Measurements from ENCODE around the gene GLDC. TPM values are rescaled to one million over a fixed set of nuclear protein-coding genes. Genes with fewer than 3 reads are reported as not detected.
"Not testable (repeated sequence)": the region's sequence is repeated elsewhere in the genome, so short reads cannot be mapped to it uniquely, and the experiment has no call there.

GLDC gene
- total RNA-seq, 2 experiments from 2014 or later = 4.2 to 4.3 TPM

- H3K36me3 Mint-ChIP-seq (ENCODE audit: low read depth) = no peaks in the 10 kb centered on the region
- peaks cover 9% of the 10 kb centered on the region for H3K27me3 Mint-ChIP-seq
- peaks cover 5% of the 10 kb centered on the region for H3K4me1 Mint-ChIP-seq
- no peak for DNase-seq
- no peaks in the 10 kb centered on the region for H3K9me3 Mint-ChIP-seq
- ChIA-PET CTCF (no interaction called here), POLR2A (no interaction called here)
- H3K27ac Mint-ChIP-seq = no peak overlapping the region
- no peak overlapping the region for H3K4me3 Mint-ChIP-seq
These were observed 14.4 kb downstream of the GLDC start for GRCh38 chr9:6631207-6631512.

GRCh38 chr9:6630502-6631206 lies 14.9 kb downstream of the GLDC start:
- H3K4me3 Mint-ChIP-seq = peak overlapping the region; percentile 16
- ChIA-PET POLR2A (no interaction called here), CTCF (no interaction called here)
- H3K27ac Mint-ChIP-seq = peak overlapping the region; percentile 38
- peaks cover 11% of the 10 kb centered on the region for H3K27me3 Mint-ChIP-seq
- peak; percentile 36 for DNase-seq
- no peaks in the 10 kb centered on the region for H3K36me3 Mint-ChIP-seq (ENCODE audit: low read depth)
- peaks cover 5% of the 10 kb centered on the region for H3K4me1 Mint-ChIP-seq
- H3K9me3 Mint-ChIP-seq = no peaks in the 10 kb centered on the region

- H3K4me1 Mint-ChIP-seq = peaks cover 5% of the 10 kb centered on the region
- CTCF ChIA-PET = interaction anchor here (2.4 kb wide), 1 partner anchor 38 kb away, joined by 6 read pairs; no protein-coding TSS in a partner anchor
- H3K27ac Mint-ChIP-seq = no peak overlapping the region
- POLR2A ChIA-PET = no interaction called here
- H3K4me3 Mint-ChIP-seq = no peak overlapping the region
- peaks cover 13% of the 10 kb centered on the region for H3K27me3 Mint-ChIP-seq
- H3K36me3 Mint-ChIP-seq (ENCODE audit: low read depth) = no peaks in the 10 kb centered on the region
- no peaks in the 10 kb centered on the region for H3K9me3 Mint-ChIP-seq
- DNase-seq = no peak
These were observed 16.8 kb downstream of the GLDC start for GRCh38 chr9:6628704-6629103.

GRCh38 chr9:6625363-6625762 lies 20.2 kb downstream of the GLDC start:
- ChIA-PET POLR2A (interaction anchor here (0.6 kb wide), 1 partner anchor 22 kb away, joined by 4 read pairs; no protein-coding TSS in a partner anchor), CTCF (no interaction called here)
- Mint-ChIP-seq H3K27ac (no peak overlapping the region), H3K36me3 (ENCODE audit: low read depth) (no peaks in the 10 kb centered on the region), H3K4me3 (no peak overlapping the region), H3K4me1 (no peaks in the 10 kb centered on the region), H3K27me3 (peaks cover 13% of the 10 kb centered on the region), H3K9me3 (no peaks in the 10 kb centered on the region)
- DNase-seq = no peak

GRCh38 chr9:6622784-6623183 lies 22.7 kb downstream of the GLDC start:
- POLR2A ChIA-PET; H3K36me3 Mint-ChIP-seq (ENCODE audit: low read depth); H3K9me3 Mint-ChIP-seq; H3K4me3 Mint-ChIP-seq; CTCF ChIA-PET; DNase-seq; H3K27ac Mint-ChIP-seq; H3K4me1 Mint-ChIP-seq: not testable (repeated sequence)
- H3K27me3 Mint-ChIP-seq = peaks cover 12% of the 10 kb centered on the region

- DNase-seq = no peak
- POLR2A ChIA-PET = no interaction called here
- Mint-ChIP-seq H3K4me3 (no peak overlapping the region), H3K4me1 (no peaks in the 10 kb centered on the region), H3K36me3 (ENCODE audit: low read depth) (no peaks in the 10 kb centered on the region), H3K27ac (no peak overlapping the region), H3K27me3 (peaks cover 8% of the 10 kb centered on the region), H3K9me3 (no peaks in the 10 kb centered on the region)
- CTCF ChIA-PET = no interaction called here
These were observed 24.7 kb downstream of the GLDC start for GRCh38 chr9:6620796-6621195.

GRCh38 chr9:6620353-6620752 lies 25.2 kb downstream of the GLDC start:
- POLR2A ChIA-PET = no interaction called here
- Mint-ChIP-seq H3K9me3 (no peaks in the 10 kb centered on the region), H3K4me1 (no peaks in the 10 kb centered on the region), H3K27ac (no peak overlapping the region), H3K36me3 (ENCODE audit: low read depth) (no peaks in the 10 kb centered on the region), H3K4me3 (no peak overlapping the region), H3K27me3 (peaks cover 4% of the 10 kb centered on the region)
- DNase-seq = no peak
- CTCF ChIA-PET = no interaction called here

GRCh38 chr9:6619909-6620308 lies 25.6 kb downstream of the GLDC start:
- no peaks in the 10 kb centered on the region for H3K4me1 Mint-ChIP-seq
- CTCF ChIA-PET = no interaction called here

GRCh38 chr9:6616951-6617602 lies 28.5 kb downstream of the GLDC start:
- POLR2A ChIA-PET = no interaction called here
- CTCF ChIA-PET = no interaction called here
- Mint-ChIP-seq H3K9me3 (no peaks in the 10 kb centered on the region), H3K27ac (no peak overlapping the region), H3K4me1 (no peaks in the 10 kb centered on the region), H3K27me3 (peaks cover 4% of the 10 kb centered on the region), H3K4me3 (no peak overlapping the region), H3K36me3 (ENCODE audit: low read depth) (no peaks in the 10 kb centered on the region)
- no peak for DNase-seq

More at GRCh38 chr9:6619909-6620308, 25.6 kb downstream of the GLDC start:
- no peak for DNase-seq
- Mint-ChIP-seq H3K27me3 (peaks cover 4% of the 10 kb centered on the region), H3K27ac (no peak overlapping the region), H3K9me3 (no peaks in the 10 kb centered on the region), H3K36me3 (ENCODE audit: low read depth) (no peaks in the 10 kb centered on the region), H3K4me3 (no peak overlapping the region)
- POLR2A ChIA-PET = no interaction called here

GRCh38 chr9:6614489-6614888 lies 31.0 kb downstream of the GLDC start:
- H3K27me3 Mint-ChIP-seq = peaks cover 4% of the 10 kb centered on the region
- H3K27ac Mint-ChIP-seq = no peak overlapping the region
- H3K9me3 Mint-ChIP-seq = no peaks in the 10 kb centered on the region
- no peaks in the 10 kb centered on the region for H3K36me3 Mint-ChIP-seq (ENCODE audit: low read depth)
- CTCF ChIA-PET = no interaction called here
- H3K4me1 Mint-ChIP-seq = no peaks in the 10 kb centered on the region
- DNase-seq = no peak
- POLR2A ChIA-PET = no interaction called here
- H3K4me3 Mint-ChIP-seq = no peak overlapping the region

- ChIA-PET CTCF (no interaction called here), POLR2A (no interaction called here)
- no peak overlapping the region for H3K4me3 Mint-ChIP-seq
- DNase-seq = no peak
- H3K27me3 Mint-ChIP-seq = no peaks in the 10 kb centered on the region
- H3K9me3 Mint-ChIP-seq = no peaks in the 10 kb centered on the region
- H3K36me3 Mint-ChIP-seq (ENCODE audit: low read depth) = no peaks in the 10 kb centered on the region
- no peaks in the 10 kb centered on the region for H3K4me1 Mint-ChIP-seq
- no peak overlapping the region for H3K27ac Mint-ChIP-seq
These were observed 33.7 kb downstream of the GLDC start for GRCh38 chr9:6611865-6612264.

- ChIA-PET POLR2A (no interaction called here), CTCF (no interaction called here)
- Mint-ChIP-seq H3K4me3 (no peak overlapping the region), H3K4me1 (peaks cover 6% of the 10 kb centered on the region), H3K27ac (no peak overlapping the region), H3K36me3 (ENCODE audit: low read depth) (no peaks in the 10 kb centered on the region), H3K27me3 (no peaks in the 10 kb centered on the region), H3K9me3 (no peaks in the 10 kb centered on the region)
- DNase-seq = no peak
These were observed 35.5 kb downstream of the GLDC start for GRCh38 chr9:6610073-6610472.

GRCh38 chr9:6609497-6610016 lies 36.0 kb downstream of the GLDC start:
- POLR2A ChIA-PET = no interaction called here

GRCh38 chr9:6605202-6605601 lies 40.3 kb downstream of the GLDC start:
- Mint-ChIP-seq H3K9me3 (no peaks in the 10 kb centered on the region), H3K27me3 (no peaks in the 10 kb centered on the region), H3K27ac (peak overlapping the region; percentile 53), H3K36me3 (ENCODE audit: low read depth) (no peaks in the 10 kb centered on the region), H3K4me3 (peak overlapping the region; percentile 47), H3K4me1 (peaks cover 12% of the 10 kb centered on the region)
- peak; percentile 44 for DNase-seq
- CTCF ChIA-PET = no interaction called here
- POLR2A ChIA-PET = no interaction called here

More at GRCh38 chr9:6609497-6610016, 36.0 kb downstream of the GLDC start:
- Mint-ChIP-seq H3K9me3 (no peaks in the 10 kb centered on the region), H3K27ac (no peak overlapping the region), H3K27me3 (no peaks in the 10 kb centered on the region), H3K4me1 (peaks cover 9% of the 10 kb centered on the region), H3K36me3 (ENCODE audit: low read depth) (no peaks in the 10 kb centered on the region), H3K4me3 (no peak overlapping the region)
- no peak for DNase-seq
- CTCF ChIA-PET = no interaction called here
